Thyroid gland (tissue), 4 donors: ENCODE data around the gene RAB43.

Experiments
- CTCF ChIP-seq, 6 experiments: fragments of 200-600 bp in 3 of 6; fragments of 450-650 bp in 3 of 6; sonication (generic) in 3 of 6; IDR thresholded peaks; one replicate each; pipeline ENCODE4 v1.5.1; 2016 to 2019; ENCODE audit warnings: antibody characterized with exemption in 6 of 6, mild to moderate bottlenecking in 2 of 6, inconsistent platforms in 1 of 6, moderate library complexity in 1 of 6
- POLR2A ChIP-seq, 2 donors: fragments of 450-650 bp; IDR thresholded peaks; one replicate each; pipeline ENCODE4 v1.6.1; 2017; ENCODE audit warnings: antibody characterized with exemption in 2 of 2, mild to moderate bottlenecking in 2 of 2, moderate library complexity in 1 of 2

- no peak for TF ChIP-seq CTCF (IDR thresholded peaks at IDR 0.05)
- no peak for TF ChIP-seq POLR2A (IDR thresholded peaks at IDR 0.05)
These were observed 37.1 kb downstream of the RAB43 start for GRCh38 chr3:129084501-129084900.
